Spleen (tissue), 11 donors: ENCODE data around the gene DKK3. TPM values are rescaled to one million over a fixed set of nuclear protein-coding genes. Genes with fewer than 3 reads are reported as not detected.

Source experiments
- DNase-seq: peaks from one replicate; pipeline ENCODE4 v3.0.0-alpha.2; 2020
- H3K27ac ChIP-seq, 8 donors: fragments of 200-600 bp; sonication (generic) in 7 of 8; 1 replicate in 4 of 8; 2 replicates in 4 of 8; pipeline versions ENCODE4 v1.5.0 to v1.8.0; 2016 to 2021; ENCODE audit warnings: inconsistent platforms in 4 of 8, mild to moderate bottlenecking in 4 of 8, moderate library complexity in 1 of 8
- H3K27me3 ChIP-seq, 7 donors: fragments of 200-600 bp; sonication (generic) in 6 of 7; replicated peaks in 1 of 7; 1 replicate in 4 of 7; 2 replicates in 3 of 7; pipeline versions ENCODE4 v1.5.0 to v1.8.0; 2016 to 2021; ENCODE audit warnings: inconsistent platforms in 3 of 7, mild to moderate bottlenecking in 1 of 7
- H3K36me3 ChIP-seq, 6 donors: fragments of 200-600 bp; sonication (generic) in 5 of 6; 1 replicate in 4 of 6; 2 replicates in 2 of 6; pipeline versions ENCODE4 v1.5.0 to v1.8.0; 2016 to 2021; ENCODE audit warnings: inconsistent platforms in 2 of 6
- H3K4me1 ChIP-seq, 6 donors: fragments of 200-600 bp; sonication (generic) in 5 of 6; 1 replicate in 3 of 6; 2 replicates in 3 of 6; pipeline versions ENCODE4 v1.5.0 to v1.8.0; 2016 to 2021; ENCODE audit warnings: inconsistent platforms in 3 of 6
- H3K4me3 ChIP-seq, 8 donors: fragments of 200-600 bp; sonication (generic) in 7 of 8; 1 replicate in 4 of 8; 2 replicates in 4 of 8; pipeline versions ENCODE4 v1.5.0 to v1.8.0; 2016 to 2021; ENCODE audit warnings: inconsistent platforms in 4 of 8, mild to moderate bottlenecking in 4 of 8, moderate library complexity in 2 of 8
- H3K9me3 ChIP-seq, 8 donors: fragments of 200-600 bp; sonication (generic) in 7 of 8; 1 replicate in 4 of 8; 2 replicates in 4 of 8; pipeline versions ENCODE4 v1.5.0 to v1.8.0; 2016 to 2021; ENCODE audit warnings: inconsistent platforms in 4 of 8
- POLR2A ChIP-seq, 3 donors: fragments of 450-650 bp; IDR thresholded peaks; one replicate each; pipeline ENCODE4 v1.5.1; 2017; ENCODE audit warnings: antibody characterized with exemption in 3 of 3, mild to moderate bottlenecking in 1 of 3
- POLR2AphosphoS5 ChIP-seq, 3 donors: sonication (generic); formaldehyde crosslinking; IDR thresholded peaks; one replicate each; pipeline ENCODE4 v1.5.1; 2017; ENCODE audit warnings: antibody characterized with exemption in 3 of 3
- WGBS, 5 donors: extraction: QIAGEN DNeasy Blood & Tissue Kit in 3 of 5; methylation state at CpG; one replicate each; pipeline versions ENCODE4 v1.1.5 to v1.1.7; 2013 to 2018; 5-methylcytosine and 5-hydroxymethylcytosine counted together
- intact Hi-C: fragments of 100-400 bp; cut with DNase I; formaldehyde crosslinking; loops from one replicate; pipeline ENCODE4 v1.15.0; 2023; ENCODE audit warnings: low total_unique reads
- polyA plus RNA-seq, 3 donors: library from polyadenylated mRNA; stranded (reverse); fragments of 200-250 nt; gene quantifications; one replicate each; pipeline ENCODE4 v1.2.1, GENCODE V29; 2013
- total RNA-seq, 7 donors: library from RNA; depleted of rRNA in 3 of 7; stranded (reverse); fragments of >200 nt in 3 of 7; fragmentation: NEBNext Ultra II Directional in 4 of 7; extraction: Animal tissue kit (Norgen Biotek cat#: 25700) in 4 of 7; gene quantifications; one replicate each; pipeline versions ENCODE4 v1.1.0 to v1.2.1, GENCODE V29; 2016 to 2021
- TF ChIP-seq, protein P1 (sequence below), 11 experiments: fragments of 200-600 bp in 7 of 11; fragments of 450-650 bp in 4 of 11; sonication (generic) in 4 of 11; IDR thresholded peaks in 8 of 11; conservative IDR thresholded peaks in 3 of 11; 1 replicate in 7 of 11; 2 replicates in 4 of 11; pipeline versions ENCODE4 v1.4.0 to v1.8.0; 2016 to 2021; ENCODE audit warnings: antibody characterized with exemption in 11 of 11, inconsistent platforms in 4 of 11, mild to moderate bottlenecking in 1 of 11
- donor health status: healthy with polysubstance abuse.
- donor health status: DM: no; HTN: no; CAD: no; lungs with moderate emphysema.
- donor health status: DM: no; HTN: no; CAD: no.
- donor health status: Bipolar disorder and iron deficiency.
- donor health status: healthy.
- donor health status: DM: no; HTN: no; CAD: no.
- donor health status: DM: yes; HTN: yes; CAD: no.

DKK3 gene
- total and polyA plus RNA-seq, 10 donors = 8.6 to 111 (median 45.9) TPM

DNA sequence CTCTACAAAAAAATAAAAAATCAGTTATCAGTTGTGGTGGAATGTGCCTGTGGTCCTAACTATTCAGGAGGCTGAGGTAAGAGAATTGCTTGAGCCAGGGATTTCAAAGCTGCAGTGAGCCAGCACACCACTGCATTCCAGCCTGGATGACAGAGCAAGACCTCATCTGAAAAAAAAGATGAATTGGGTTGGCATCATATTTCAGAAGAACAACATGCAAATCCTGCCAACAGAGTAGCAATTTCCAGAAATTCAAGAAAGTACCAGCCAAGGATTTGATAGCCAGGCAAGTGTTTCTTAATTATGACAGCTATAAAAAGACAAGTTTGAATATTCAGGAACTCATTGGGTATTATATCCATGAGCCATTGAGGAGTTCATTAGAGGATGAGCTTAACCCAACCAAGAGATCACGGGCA, 91.4 kb downstream of the DKK3 start:
- Histone ChIP-seq H3K9me3 (no peaks in the 10 kb centered on the region), H3K4me3 (no peak overlapping the region), H3K36me3 (peaks cover 0 to 34% (median 8%) of the 10 kb centered on the region in 6 donors), H3K27me3 (no peaks in the 10 kb centered on the region), H3K27ac (no peak overlapping the region), H3K4me1 (no peaks in the 10 kb centered on the region)
- no peak for TF ChIP-seq POLR2A (IDR thresholded peaks at IDR 0.05)
- TF ChIP-seq, protein P1, sequence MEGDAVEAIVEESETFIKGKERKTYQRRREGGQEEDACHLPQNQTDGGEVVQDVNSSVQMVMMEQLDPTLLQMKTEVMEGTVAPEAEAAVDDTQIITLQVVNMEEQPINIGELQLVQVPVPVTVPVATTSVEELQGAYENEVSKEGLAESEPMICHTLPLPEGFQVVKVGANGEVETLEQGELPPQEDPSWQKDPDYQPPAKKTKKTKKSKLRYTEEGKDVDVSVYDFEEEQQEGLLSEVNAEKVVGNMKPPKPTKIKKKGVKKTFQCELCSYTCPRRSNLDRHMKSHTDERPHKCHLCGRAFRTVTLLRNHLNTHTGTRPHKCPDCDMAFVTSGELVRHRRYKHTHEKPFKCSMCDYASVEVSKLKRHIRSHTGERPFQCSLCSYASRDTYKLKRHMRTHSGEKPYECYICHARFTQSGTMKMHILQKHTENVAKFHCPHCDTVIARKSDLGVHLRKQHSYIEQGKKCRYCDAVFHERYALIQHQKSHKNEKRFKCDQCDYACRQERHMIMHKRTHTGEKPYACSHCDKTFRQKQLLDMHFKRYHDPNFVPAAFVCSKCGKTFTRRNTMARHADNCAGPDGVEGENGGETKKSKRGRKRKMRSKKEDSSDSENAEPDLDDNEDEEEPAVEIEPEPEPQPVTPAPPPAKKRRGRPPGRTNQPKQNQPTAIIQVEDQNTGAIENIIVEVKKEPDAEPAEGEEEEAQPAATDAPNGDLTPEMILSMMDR (IDR thresholded peaks at IDR 0.05 in 8 of 11, conservative IDR thresholded peaks at IDR 0.05 in 3 of 11) = no peak
- no peak for TF ChIP-seq POLR2AphosphoS5 (IDR thresholded peaks at IDR 0.05)
- DNase-seq = no peak
- 97 to 100% (median 98%) methylated on average over 1 of the region's 1 CpG for WGBS, 5 donors
- intact Hi-C loops = no loop called here

DNA sequence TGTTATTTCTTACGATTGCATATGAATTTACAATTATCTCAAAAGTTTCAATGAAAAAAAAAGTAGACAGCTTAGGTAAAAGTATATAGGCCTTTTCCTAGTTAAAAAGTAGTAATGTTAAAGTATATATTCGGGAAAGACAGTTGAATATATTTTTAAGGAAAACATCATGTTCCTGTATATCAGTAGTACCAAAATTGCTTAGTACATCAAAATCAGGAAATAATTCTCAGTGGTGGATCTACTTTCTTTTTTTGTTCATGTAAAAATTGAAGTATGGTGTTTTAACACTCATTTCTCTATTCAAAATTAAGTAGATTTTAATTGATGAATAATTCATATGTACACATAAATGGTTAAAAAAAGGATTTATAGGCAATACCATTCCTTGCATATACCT, 92.8 kb downstream of the DKK3 start:
- H3K27ac ChIP-seq = no peak overlapping the region
- TF ChIP-seq POLR2A (IDR thresholded peaks at IDR 0.05) (no peak), POLR2AphosphoS5 (IDR thresholded peaks at IDR 0.05) (no peak)
- TF ChIP-seq, protein P1 (IDR thresholded peaks at IDR 0.05 in 8 of 11, conservative IDR thresholded peaks at IDR 0.05 in 3 of 11) = no peak
- intact Hi-C loops = no loop called here
- H3K9me3 ChIP-seq = no peaks in the 10 kb centered on the region
- H3K4me3 ChIP-seq = no peak overlapping the region
- H3K36me3 ChIP-seq = peaks cover 0 to 34% (median 8%) of the 10 kb centered on the region in 6 donors
- no peak for DNase-seq
- H3K27me3 ChIP-seq = no peaks in the 10 kb centered on the region
- 96 to 99% (median 98%) methylated on average over 2 of the region's 2 CpGs for WGBS, 5 donors
- no peaks in the 10 kb centered on the region for H3K4me1 ChIP-seq

DNA sequence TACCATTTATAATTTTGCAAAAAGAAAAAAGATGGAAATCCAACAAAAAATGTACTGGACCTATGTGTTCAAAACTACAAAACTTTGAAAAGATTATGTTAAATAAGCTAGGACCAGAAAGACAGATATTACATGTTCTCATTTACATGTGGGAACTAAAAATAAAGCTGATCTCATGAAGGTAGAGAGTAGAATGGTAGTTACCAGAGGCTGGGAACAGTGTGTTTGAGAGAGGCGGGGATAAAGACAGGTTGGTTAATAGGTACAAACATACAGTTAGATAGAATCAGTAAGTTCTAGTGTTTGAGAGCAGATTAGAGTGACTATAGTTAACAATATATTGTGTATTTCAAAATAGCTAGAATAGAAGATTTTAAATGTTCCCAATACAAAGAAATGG, 95.0 kb downstream of the DKK3 start:
- Histone ChIP-seq H3K36me3 (peaks cover 0 to 42% (median 16%) of the 10 kb centered on the region in 6 donors), H3K9me3 (no peaks in the 10 kb centered on the region), H3K27me3 (no peaks in the 10 kb centered on the region), H3K27ac (no peak overlapping the region), H3K4me1 (no peaks in the 10 kb centered on the region), H3K4me3 (no peak overlapping the region)
- 94 to 100% (median 97%) methylated on average over 1 of the region's 1 CpG for whole genome bisulfite sequencing, 5 donors
- DNase-seq = no peak
- no peak for TF ChIP-seq POLR2AphosphoS5 (IDR thresholded peaks at IDR 0.05)
- TF ChIP-seq, protein P1 (IDR thresholded peaks at IDR 0.05 in 8 of 11, conservative IDR thresholded peaks at IDR 0.05 in 3 of 11) = no peak
- TF ChIP-seq POLR2A (IDR thresholded peaks at IDR 0.05) = no peak
- intact Hi-C loops = no loop called here

Other genes starting within 250 kb of the DKK3 start
- gene USP47, start 166.7 kb downstream of the DKK3 start, total RNA-seq = 10 to 100 TPM; 38.4 to 80.8 (median 54.5) TPM
- gene USP47, start 166.7 kb downstream of the DKK3 start, polyA plus RNA-seq = 10 to 100 TPM; 13.7 to 17.6 (median 16.5) TPM
- 10 to 100 TPM; 18.6 to 50.8 (median 36.4) TPM for gene MICAL2, start 102.0 kb upstream of the DKK3 start, total RNA-seq
- 1 to 10 TPM; 1.9 to 4.6 (median 2.2) TPM for gene MICAL2, start 102.0 kb upstream of the DKK3 start, polyA plus RNA-seq